Pancreas (tissue), 10 donors: ENCODE measurements around the gene FAHD1. TPM values are rescaled to one million over a fixed set of nuclear protein-coding genes. Genes with fewer than 3 reads are reported as not detected.
A peak's percentile ranks its signal among the peaks of the same experiment; 100 is the strongest.

Experiments used
- ATAC-seq, 4 donors: fragments of 200-7000 bp; cut with Tn5 transposase; one replicate each; pipeline versions ENCODE4 v1.8.0 to v1.9.1; 2020; ENCODE audit warnings: mild to moderate bottlenecking in 4 of 4, moderate library complexity in 4 of 4
- DNase-seq, 6 donors: peaks; one replicate each; pipeline ENCODE4 v3.0.0-alpha.2; 2020
- FAIRE-seq: peaks from 2 replicates; lab custom pipeline; 2012; peaks lifted over from hg19 to GRCh38; lab: Jason Lieb, UNC
- H3K27ac ChIP-seq, 4 donors: fragments of 200-600 bp; sonication (generic); 1 replicate in 3 of 4; 2 replicates in 1 of 4; pipeline versions ENCODE4 v1.5.0 to v1.8.0; 2020
- H3K27me3 ChIP-seq, 4 donors: fragments of 200-600 bp; one replicate each; pipeline ENCODE4 v1.8.0; 2021
- H3K36me3 ChIP-seq, 3 donors: fragments of 200-600 bp; sonication (generic) in 1 of 3; one replicate each; pipeline versions ENCODE4 v1.5.0 to v1.8.0; 2020 to 2021
- H3K4me1 ChIP-seq, 3 donors: fragments of 200-600 bp; one replicate each; pipeline ENCODE4 v1.8.0; 2021
- H3K4me3 ChIP-seq, 4 donors: fragments of 200-600 bp; sonication (generic) in 2 of 4; one replicate each; pipeline versions ENCODE4 v1.5.0 to v1.8.0; 2020 to 2021
- H3K9me3 ChIP-seq, 4 donors: fragments of 200-600 bp; one replicate each; pipeline ENCODE4 v1.8.0; 2021
- WGBS, 2 donors: extraction: QIAGEN DNeasy Blood & Tissue Kit; methylation state at CpG; one replicate each; pipeline ENCODE4 v1.1.7; 2013; 5-methylcytosine and 5-hydroxymethylcytosine counted together
- intact Hi-C, 3 donors: fragments of 100-400 bp; cut with DNase I; formaldehyde crosslinking; loops; one replicate each; pipeline versions ENCODE4 v1.11.1 to v1.14.2; 2022
- polyA plus RNA-seq, 2 donors: library from polyadenylated mRNA; stranded (reverse); fragments of 200-250 nt; gene quantifications; one replicate each; pipeline ENCODE4 v1.2.3, GENCODE V29; 2013
- total RNA-seq, 6 donors: library from RNA; stranded (reverse); fragmentation: NEBNext Ultra II Directional in 4 of 6; extraction: Animal tissue kit (Norgen Biotek cat#: 25700) in 4 of 6; gene quantifications; one replicate each; pipeline versions ENCODE4 v1.2.1 to v1.2.4, GENCODE V29; 2021 to 2023
- TF ChIP-seq, protein P1 (sequence below), 4 donors: fragments of 200-600 bp; sonication (generic) in 3 of 4; IDR thresholded peaks; one replicate each; pipeline versions ENCODE4 v1.5.0 to v1.8.0; 2021; ENCODE audit warnings: antibody characterized with exemption in 4 of 4
- donor health status: healthy with polysubstance abuse.
- donor health status: DM: no; HTN: no; CAD: no; lungs with moderate emphysema.
- donor health status: DM: no; HTN: no; CAD: no.
- donor health status: control.
- donor health status: control.
- donor health status: Bipolar disorder and iron deficiency.
- donor health status: DM: yes; HTN: yes; CAD: no.
- donor health status: DM: no; HTN: no; CAD: no.
- donor health status: DM: no; HTN: no; CAD: no.
- donor health status: DM: yes; HTN: yes; CAD: no.

FAHD1 gene
- total and polyA plus RNA-seq, 8 donors, result 5.1 to 14.4 (median 12.2) TPM

DNA sequence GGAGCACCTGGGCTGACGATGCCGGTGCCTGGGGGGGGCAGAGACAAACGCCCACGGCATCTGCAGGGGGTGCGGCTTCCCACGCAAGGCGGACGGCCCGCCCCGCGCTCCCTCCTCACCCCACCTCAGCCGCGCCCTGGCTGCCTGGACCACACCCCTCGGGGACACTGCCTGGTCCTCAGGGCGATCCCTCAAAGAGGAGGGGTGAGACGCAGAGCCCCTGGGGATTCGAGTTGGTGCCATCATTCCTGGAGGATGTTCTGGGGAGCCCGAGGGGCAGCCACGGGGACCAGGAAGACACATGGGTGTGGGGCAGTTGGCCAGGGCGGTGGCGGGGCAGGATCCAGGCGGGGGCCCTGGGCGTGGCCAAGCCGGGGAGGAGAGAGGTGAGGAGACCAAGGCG lies 37.4 kb upstream of the FAHD1 start:
- WGBS, 2 donors, result 92 to 93% methylated on average over 25 of the region's 25 CpGs
- H3K27ac ChIP-seq, result no peak overlapping the region
- no peak overlapping the region for H3K4me3 ChIP-seq
- H3K27me3 ChIP-seq, result no peaks in the 10 kb centered on the region
- no peaks in the 10 kb centered on the region for H3K9me3 ChIP-seq
- intact Hi-C loops, result no loop called here
- no peaks in the 10 kb centered on the region for H3K36me3 ChIP-seq
- DNase-seq (peak in 3 of 6 donors; percentile 7 to 76 (median 44)), ATAC-seq (no peak), FAIRE-seq (no peak)
- peaks cover 9 to 12% (median 10%) of the 10 kb centered on the region in 3 donors for H3K4me1 ChIP-seq
- TF ChIP-seq, protein P1, sequence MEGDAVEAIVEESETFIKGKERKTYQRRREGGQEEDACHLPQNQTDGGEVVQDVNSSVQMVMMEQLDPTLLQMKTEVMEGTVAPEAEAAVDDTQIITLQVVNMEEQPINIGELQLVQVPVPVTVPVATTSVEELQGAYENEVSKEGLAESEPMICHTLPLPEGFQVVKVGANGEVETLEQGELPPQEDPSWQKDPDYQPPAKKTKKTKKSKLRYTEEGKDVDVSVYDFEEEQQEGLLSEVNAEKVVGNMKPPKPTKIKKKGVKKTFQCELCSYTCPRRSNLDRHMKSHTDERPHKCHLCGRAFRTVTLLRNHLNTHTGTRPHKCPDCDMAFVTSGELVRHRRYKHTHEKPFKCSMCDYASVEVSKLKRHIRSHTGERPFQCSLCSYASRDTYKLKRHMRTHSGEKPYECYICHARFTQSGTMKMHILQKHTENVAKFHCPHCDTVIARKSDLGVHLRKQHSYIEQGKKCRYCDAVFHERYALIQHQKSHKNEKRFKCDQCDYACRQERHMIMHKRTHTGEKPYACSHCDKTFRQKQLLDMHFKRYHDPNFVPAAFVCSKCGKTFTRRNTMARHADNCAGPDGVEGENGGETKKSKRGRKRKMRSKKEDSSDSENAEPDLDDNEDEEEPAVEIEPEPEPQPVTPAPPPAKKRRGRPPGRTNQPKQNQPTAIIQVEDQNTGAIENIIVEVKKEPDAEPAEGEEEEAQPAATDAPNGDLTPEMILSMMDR (IDR thresholded peaks at IDR 0.05), result no peak

DNA sequence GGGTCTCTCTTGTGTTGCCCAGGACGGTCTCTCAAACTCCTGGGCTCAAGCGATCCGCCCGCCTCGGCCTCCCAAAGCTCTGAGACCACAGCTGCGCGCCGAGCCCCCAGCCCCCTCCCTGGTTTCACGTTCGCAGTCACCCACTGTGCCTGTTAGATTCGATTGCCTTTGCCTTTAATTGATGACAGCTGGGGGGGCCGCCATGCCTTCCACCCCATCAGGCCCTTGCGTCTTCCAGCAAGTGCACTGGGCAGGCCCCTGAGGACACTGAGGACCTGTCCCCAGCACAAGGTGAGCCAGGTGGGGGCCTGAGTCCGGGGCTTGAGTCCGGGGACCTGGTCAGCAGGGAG lies 36.8 kb upstream of the FAHD1 start:
- no peak for ATAC-seq
- TF ChIP-seq, protein P1 (IDR thresholded peaks at IDR 0.05), result no peak
- Histone ChIP-seq H3K4me1 (peaks cover 9 to 16% (median 16%) of the 10 kb centered on the region in 3 donors), H3K9me3 (no peaks in the 10 kb centered on the region), H3K27ac (no peak overlapping the region), H3K4me3 (no peak overlapping the region), H3K36me3 (no peaks in the 10 kb centered on the region), H3K27me3 (no peaks in the 10 kb centered on the region)
- 89 to 92% methylated on average over 13 to 15 of the region's 15 CpGs for WGBS, 2 donors
- intact Hi-C loops, result no loop called here
- DNase-seq, result no peak
- no peak for FAIRE-seq

DNA sequence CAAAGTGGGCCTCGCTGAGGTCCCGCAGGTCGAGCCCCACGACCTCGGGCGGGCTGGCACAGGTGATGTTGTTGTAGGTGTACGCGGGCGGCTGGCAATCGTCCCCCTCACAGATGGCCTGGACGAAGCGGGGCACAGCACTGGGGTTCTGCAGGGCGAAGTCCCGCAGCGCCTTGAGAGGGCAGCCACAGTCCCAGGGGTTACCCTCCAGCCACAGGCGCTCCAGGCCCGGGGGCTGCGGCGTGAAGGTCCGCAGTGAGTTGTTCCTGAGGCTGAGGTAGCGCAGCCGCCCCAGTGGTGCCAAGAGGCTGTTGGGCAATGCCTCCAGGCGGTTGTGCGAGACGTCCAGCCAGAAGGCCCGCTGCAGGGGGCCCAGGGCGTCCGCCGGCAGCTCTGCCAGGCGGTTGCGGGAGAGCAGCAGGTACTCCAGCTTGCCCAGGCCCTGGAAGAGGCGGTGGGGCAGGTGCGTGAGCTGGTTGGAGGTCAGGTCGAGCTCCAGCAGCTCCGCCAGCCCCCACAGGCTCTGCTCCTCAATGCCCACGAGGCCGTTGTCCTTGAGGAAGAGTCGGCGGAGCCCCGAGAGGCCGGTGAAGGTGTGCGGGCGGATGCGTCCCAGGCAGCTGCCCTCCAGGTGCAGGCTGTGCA lies 36.3 kb upstream of the FAHD1 start:
- peaks cover 9 to 17% (median 16%) of the 10 kb centered on the region in 3 donors for H3K4me1 ChIP-seq
- no peak for FAIRE-seq
- TF ChIP-seq, protein P1 (IDR thresholded peaks at IDR 0.05), result no peak
- intact Hi-C loops, result no loop called here
- no peaks in the 10 kb centered on the region for H3K36me3 ChIP-seq
- H3K4me3 ChIP-seq, result no peak overlapping the region
- H3K27me3 ChIP-seq, result no peaks in the 10 kb centered on the region
- ATAC-seq, result no peak
- WGBS, 2 donors, result 90 to 92% methylated on average over 39 to 44 of the region's 44 CpGs
- no peak overlapping the region for H3K27ac ChIP-seq
- DNase-seq, result peak in 1 of 6 donors; percentile 77
- no peaks in the 10 kb centered on the region for H3K9me3 ChIP-seq

DNA sequence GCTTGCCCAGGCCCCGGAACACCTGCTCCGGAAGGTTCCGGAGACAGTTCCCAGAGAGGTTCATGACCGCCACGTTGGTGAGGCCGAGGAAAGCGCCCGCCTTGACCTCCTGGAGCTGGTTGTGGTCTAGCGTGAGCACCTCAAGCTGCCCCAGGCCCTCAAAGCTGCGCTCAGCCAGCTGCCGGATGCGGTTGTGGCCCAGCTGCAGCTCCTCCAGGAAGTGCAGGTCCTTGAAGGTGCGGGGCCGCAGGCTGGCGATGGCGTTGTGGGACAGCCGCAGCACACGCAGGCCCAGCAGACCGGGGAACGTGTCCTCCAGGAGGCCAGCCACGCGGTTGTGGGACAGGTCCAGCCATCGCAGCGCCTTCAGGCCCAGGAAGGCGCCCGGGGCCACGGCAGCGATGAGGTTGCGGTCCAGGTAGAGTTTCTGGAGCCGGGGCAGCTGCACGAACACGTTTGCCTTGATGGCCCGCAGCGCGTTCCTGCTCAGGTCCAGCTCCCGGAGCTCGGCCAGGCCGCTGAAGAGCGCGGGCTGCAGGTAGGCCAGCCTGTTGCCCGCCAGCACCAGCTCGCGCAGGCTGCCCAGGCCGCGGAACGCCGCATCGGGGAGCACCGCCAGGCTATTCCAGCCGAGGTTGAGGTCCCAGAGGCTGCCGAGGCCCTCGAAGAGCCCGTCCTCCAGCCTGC lies 35.6 kb upstream of the FAHD1 start:
- DNase-seq (peak in 1 of 6 donors; percentile 75), FAIRE-seq (no peak)

More for the DNA sequence above, 35.6 kb upstream of the FAHD1 start:
- no peak overlapping the region for H3K4me3 ChIP-seq
- no peaks in the 10 kb centered on the region for H3K27me3 ChIP-seq
- TF ChIP-seq, protein P1 (IDR thresholded peaks at IDR 0.05), result no peak
- 94 to 95% methylated on average over 53 of the region's 53 CpGs for WGBS, 2 donors
- H3K27ac ChIP-seq, result no peak overlapping the region
- H3K9me3 ChIP-seq, result no peaks in the 10 kb centered on the region
- no peaks in the 10 kb centered on the region for H3K36me3 ChIP-seq
- peaks cover 9 to 17% (median 16%) of the 10 kb centered on the region in 3 donors for H3K4me1 ChIP-seq
- intact Hi-C loops, result no loop called here
- ATAC-seq, result no peak
